ENCODE data around the gene SLC5A1. TPM values are rescaled to one million over a fixed set of nuclear protein-coding genes. Genes with fewer than 3 reads are reported as not detected.
A peak's percentile ranks its signal among the peaks of the same experiment; 100 is the strongest.

Gene SLC5A1
- total and polyA plus RNA-seq, 2 of the 8 experiments (the other 6 are each of a cell fraction or from before 2014, with no cell fraction given): 0.06 TPM; not detected in 1

DNA sequence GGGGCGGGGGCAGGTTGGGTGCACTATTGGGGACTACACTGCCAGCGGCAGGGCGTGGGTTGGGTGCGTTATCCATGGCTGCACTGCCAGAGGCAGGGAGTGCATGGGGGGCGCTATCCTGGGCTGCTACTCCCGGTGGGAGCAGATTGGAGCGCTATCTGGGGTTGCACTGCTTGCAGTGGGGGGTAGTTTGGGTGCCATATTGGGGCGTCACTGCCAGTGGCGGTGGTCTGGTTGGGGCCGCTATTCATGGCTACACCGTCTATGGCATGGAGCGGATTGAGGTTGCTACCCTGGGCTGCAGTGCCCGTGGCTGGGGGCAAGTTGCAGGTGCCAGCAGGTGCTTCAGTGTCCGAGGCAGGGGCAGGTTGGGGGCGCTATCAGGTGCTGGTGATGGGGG lies 79.8 kb downstream of the SLC5A1 start:
- Histone ChIP-seq H3K79me2 (ENCODE audit: control insufficient read depth in 1 of 2, insufficient read depth in 2 of 2, low read length in 2 of 2) (no peaks in the 10 kb centered on the region), H3K14ac (ENCODE audit: insufficient read length) (no peak overlapping the region), H2BK12ac (ENCODE audit: low read depth, low read length) (no peak overlapping the region), H3K4me1 (replicated peaks in 1 of 4; ENCODE audit: control insufficient read depth in 3 of 4, insufficient read depth in 4 of 4, low read length in 3 of 4) (no peaks in the 10 kb centered on the region), H3K23me2 (ENCODE audit: low read depth, low read length) (no peaks in the 10 kb centered on the region), H2BK20ac (ENCODE audit: low read length) (no peak overlapping the region), H3K4ac (replicated peaks; ENCODE audit: insufficient read length, low read depth, low read length) (no peak overlapping the region), H2BK5ac (ENCODE audit: low read depth, low read length) (no peak overlapping the region), H2BK15ac (ENCODE audit: low read length) (no peak overlapping the region), H4K20me1 (replicated peaks in 1 of 2; ENCODE audit: control insufficient read depth in 1 of 2, insufficient read depth in 2 of 2, low read length in 2 of 2) (no peaks in the 10 kb centered on the region), H3K4me3 (ENCODE audit: extremely low read depth in 1 of 4, insufficient read depth in 2 of 4, low read depth in 3 of 4, low read length in 4 of 4) (no peak overlapping the region), H3K4me2 (ENCODE audit: insufficient read depth in 1 of 2, low read depth in 2 of 2, low read length in 2 of 2) (no peak overlapping the region), H3K27me3 (replicated peaks in 1 of 4; ENCODE audit: control insufficient read depth in 3 of 4, extremely low read depth in 1 of 4, insufficient read depth in 3 of 4, low read length in 3 of 4) (no peaks in the 10 kb centered on the region), H3K23ac (ENCODE audit: insufficient read length) (no peak overlapping the region), H3K79me1 (ENCODE audit: low read depth, low read length) (no peaks in the 10 kb centered on the region), H3K9me3 (ENCODE audit: insufficient read depth in 2 of 2, low read depth in 1 of 2, low read length in 1 of 2) (no peaks in the 10 kb centered on the region), H3K18ac (ENCODE audit: extremely low read depth, low read length) (no peak overlapping the region), H2BK120ac (replicated peaks; ENCODE audit: low read depth, low read length) (no peak overlapping the region), H4K5ac (ENCODE audit: insufficient read length, low read depth, low read length) (no peak overlapping the region), H3K56ac (replicated peaks; ENCODE audit: insufficient read length, low read depth, low read length) (no peak overlapping the region), H2AFZ (ENCODE audit: low read length) (no peak overlapping the region), H3K9ac (replicated peaks in 1 of 4; ENCODE audit: extremely low read depth in 1 of 4, low read depth in 3 of 4, low read length in 3 of 4) (no peak overlapping the region; a peak in 1 of 7 replicates), H3K27ac (ENCODE audit: low read depth, low read length) (no peak overlapping the region), H3K36me3 (ENCODE audit: control insufficient read depth in 2 of 4, insufficient read depth in 4 of 4, low read length in 3 of 4) (no peaks in the 10 kb centered on the region), H4K91ac (replicated peaks; ENCODE audit: insufficient read length, low read length) (no peak overlapping the region), H2AK5ac (ENCODE audit: low read depth, low read length) (no peak overlapping the region), H4K8ac (ENCODE audit: extremely low read depth, insufficient read depth, low read length) (no peak overlapping the region; the same call in 1 of the 2 replicates)
- peak in 1 of 2 experiments; percentile 31 for DNase-seq (ENCODE audit: low read depth in 1 of 2, low spot score in 2 of 2)
- FAIRE-seq: no peak
- no peak for TF ChIP-seq TBP (IDR thresholded peaks at IDR 0.05; ENCODE audit: low read depth, low read length)
- no peak for TF ChIP-seq RNF2 (IDR thresholded peaks at IDR 0.05; ENCODE audit: borderline replicate concordance, low read depth, low read length, missing control alignments, poor library complexity, severe bottlenecking)
- TF ChIP-seq NANOG (IDR thresholded peaks at IDR 0.05; ENCODE audit: insufficient read depth, low read depth, low read length, poor library complexity, severe bottlenecking): no peak
- TF ChIP-seq RFX5 (IDR thresholded peaks at IDR 0.05; ENCODE audit: borderline replicate concordance, low read depth, low read length): no peak
- TF ChIP-seq HDAC2 (IDR thresholded peaks at IDR 0.05; ENCODE audit: borderline replicate concordance in 1 of 2, low read depth in 2 of 2, low read length in 2 of 2): no peak
- no peak for TF ChIP-seq CBX5 (IDR thresholded peaks at IDR 0.05; ENCODE audit: low read depth, low read length)
- 95% methylated on average over 12 of the region's 15 CpGs; no CpG with 5 or more reads in 1 of the 2 experiments for WGBS, 2 experiments (ENCODE audit: extremely low coverage in 1 of 2, insufficient coverage in 1 of 2, insufficient read length in 1 of 2, insufficient replicate concordance in 2 of 2, low coverage in 1 of 2, low lambda C conversion rate in 2 of 2, missing lambda C conversion rate in 1 of 2)
- CTCF ChIA-PET (ENCODE audit: partially characterized antibody): interaction anchor here (0.8 to 1.0 kb wide), 2 partner anchors 41 to 98 kb away, joined by 3 read pairs; no protein-coding TSS in a partner anchor
- POLR2A ChIA-PET (ENCODE audit: partially characterized antibody): interaction anchor here (0.7 kb wide), 1 partner anchor 54 kb away, joined by 3 read pairs; no protein-coding TSS in a partner anchor

Measured in H1 (cell line).